CD4-positive, alpha-beta T cell treated with Interleukin-17A for 1 hour (primary cell): ENCODE data around the gene PTPRN2.

Experiments used
- DNase-seq: peaks from one replicate; pipeline ENCODE4 v3.0.0-alpha.2; 2020

Gene PTPRN2

GRCh38 chr7:158031867-158032308 lies 555.7 kb downstream of the PTPRN2 start:
- no peak for DNase-seq

DNA sequence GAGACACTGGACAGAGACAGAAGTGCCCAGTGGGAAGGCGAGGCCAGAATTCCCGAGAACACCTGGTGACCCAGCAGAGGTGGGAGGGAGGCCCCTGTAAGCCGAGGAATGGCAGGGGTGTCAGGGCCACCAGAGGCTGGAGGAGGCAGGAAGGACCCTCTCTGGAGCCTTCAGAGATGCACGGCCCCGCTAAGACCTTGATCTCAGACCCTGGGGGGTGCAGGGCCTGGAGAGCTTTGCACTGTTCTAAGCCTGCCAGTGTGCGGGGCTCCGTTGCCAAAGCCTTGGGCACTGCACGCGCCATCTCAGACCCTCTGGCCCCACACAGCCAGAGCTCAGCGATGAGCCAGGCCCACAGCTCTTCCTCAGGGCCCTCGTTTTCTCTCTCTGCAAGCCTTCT lies 557.1 kb downstream of the PTPRN2 start:
- DNase-seq = no peak

GRCh38 chr7:158030071-158030470 lies 557.6 kb downstream of the PTPRN2 start:
- DNase-seq = no peak

DNA sequence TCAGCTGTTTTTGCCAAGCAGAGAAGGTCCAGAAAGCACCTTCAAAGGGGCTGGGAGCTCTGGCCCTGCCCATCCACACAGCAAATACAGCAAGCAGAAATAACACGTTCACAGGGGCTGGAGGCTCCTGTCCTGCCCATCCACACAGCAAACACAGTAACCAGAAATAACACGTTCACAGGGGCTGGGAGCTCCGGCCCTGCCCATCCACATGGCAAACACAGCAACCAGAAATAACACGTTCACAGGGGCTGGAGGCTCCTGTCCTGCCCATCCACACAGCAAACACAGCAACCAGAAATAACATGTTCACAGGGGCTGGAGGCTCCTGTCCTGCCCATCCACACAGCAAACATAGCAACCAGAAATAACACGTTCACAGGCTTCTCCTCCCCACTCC lies 558.1 kb downstream of the PTPRN2 start:
- no peak for DNase-seq

DNA sequence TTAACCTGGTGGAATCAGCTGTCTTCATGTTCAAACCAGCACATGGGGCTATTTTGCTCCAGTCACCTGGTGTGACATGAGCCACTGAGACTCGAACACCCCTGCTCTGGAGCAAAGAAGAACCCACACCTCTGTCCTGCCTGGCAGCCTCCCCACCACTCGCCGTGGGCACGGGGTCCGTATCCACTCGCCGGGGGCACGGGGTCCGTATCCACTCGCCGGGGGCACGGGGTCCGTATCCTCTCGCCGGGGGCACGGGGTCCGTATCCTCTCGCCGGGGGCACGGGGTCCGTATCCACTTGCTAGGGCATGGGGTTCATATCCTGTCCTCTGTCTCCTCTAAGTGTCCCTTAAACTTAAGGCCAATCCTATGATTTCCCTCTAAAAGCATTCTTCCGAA lies 558.7 kb downstream of the PTPRN2 start:
- no peak for DNase-seq

DNA sequence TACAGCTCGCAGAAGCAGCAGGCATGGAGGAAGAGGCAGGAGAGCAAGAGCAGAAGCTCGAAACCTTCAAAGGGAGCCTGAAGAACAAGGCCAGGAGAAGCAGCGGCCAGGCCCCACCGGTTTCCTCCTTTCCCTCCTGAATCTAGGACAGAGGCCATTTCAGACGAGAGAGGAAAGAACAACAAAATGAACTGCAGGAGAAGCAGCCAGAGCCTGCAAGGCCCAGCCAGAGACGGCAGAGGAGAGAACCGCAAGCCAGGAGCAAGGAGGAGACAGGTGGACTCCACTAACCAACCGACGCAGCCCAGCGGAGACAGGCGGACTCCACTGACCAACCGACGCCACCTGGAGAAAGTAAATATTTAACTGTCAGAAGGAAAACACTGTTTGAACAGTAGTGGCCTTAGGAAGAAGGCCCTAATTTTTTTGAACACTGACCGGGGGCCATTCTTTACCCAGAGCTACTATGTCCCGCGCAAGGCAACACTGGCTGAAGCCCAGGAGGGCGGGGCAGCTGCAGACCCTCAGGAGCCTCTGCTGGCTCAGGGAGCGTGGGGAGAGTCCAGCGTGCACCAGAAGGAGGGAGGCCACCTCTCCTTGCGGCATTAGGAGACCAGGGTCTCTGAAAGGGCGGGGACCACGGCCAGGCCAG lies 559.2 kb downstream of the PTPRN2 start:
- no peak for DNase-seq

GRCh38 chr7:158027646-158028045 lies 560.0 kb downstream of the PTPRN2 start:
- DNase-seq = no peak

DNA sequence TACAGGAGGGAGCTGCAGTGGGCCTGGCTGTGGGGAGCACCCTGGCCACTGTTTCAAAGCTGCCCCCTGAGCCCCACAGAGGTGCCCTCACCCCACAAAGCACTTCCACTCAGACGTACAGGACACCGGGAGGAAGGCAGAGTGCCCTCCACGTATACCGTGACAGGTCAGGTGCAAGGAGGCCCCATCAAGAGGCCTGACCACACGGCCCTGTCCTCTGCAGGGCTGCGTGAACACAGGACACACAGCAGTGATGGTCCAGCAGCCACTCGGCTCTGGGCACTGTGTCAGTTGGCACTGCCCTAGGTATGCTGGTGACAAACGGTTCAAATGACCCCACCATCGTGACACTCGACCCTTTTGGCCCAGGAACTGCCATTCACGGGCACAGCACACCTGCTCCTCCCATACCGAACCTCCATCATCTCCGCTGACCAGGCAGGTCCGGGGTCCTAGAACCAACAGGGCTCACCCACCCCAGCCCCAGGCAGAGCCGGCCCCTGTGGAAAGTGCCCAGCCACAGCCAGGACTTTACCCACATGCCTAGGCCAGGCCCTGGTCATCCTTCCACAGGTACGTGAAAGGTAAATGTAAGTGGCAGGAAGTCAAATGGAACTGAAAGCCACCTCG lies 560.9 kb downstream of the PTPRN2 start:
- DNase-seq = no peak

DNA sequence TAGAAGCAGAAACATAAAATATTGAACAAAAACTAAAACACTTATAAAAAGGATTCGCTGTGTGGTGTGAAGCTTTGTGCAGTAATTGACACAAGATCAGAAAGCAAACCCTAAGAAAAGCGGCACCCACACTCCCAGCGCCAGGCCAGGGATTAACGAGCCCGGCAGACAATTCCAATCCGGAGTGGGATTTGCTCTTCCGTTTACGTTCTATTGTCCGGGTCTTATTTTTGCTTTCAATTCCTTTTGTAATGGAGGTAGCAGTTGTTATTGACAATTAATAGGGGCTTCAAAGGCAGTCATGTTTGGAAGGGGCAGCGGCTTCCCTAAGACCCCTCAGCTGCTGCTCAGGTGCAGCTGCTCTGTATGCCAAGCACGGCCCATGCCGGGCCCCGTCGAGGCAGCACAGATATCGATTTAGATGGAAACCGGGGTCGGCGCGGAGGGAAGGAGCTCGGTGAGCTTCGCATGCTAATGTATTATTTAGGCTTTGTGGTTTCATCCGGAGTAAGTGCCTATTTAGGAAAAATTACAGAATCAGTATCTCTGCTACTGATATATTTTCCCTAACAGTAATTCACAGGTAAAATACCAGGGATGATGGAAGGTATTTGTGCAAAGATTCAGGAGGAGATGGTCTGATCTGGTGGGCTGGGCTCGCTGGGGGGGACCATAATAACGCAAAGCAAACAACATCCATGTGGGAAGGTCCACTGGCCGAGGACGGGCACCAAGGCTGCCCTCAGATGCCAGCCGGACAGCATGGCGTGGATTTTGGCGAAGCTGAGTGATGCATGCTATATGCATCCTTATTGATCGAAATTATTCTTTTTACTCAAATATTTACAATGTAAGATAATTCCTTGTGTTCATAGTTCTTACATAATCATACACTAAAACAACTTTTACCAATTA lies 561.7 kb downstream of the PTPRN2 start:
- DNase-seq = no peak

GRCh38 chr7:158024881-158025280 lies 562.7 kb downstream of the PTPRN2 start:
- no peak for DNase-seq

DNA sequence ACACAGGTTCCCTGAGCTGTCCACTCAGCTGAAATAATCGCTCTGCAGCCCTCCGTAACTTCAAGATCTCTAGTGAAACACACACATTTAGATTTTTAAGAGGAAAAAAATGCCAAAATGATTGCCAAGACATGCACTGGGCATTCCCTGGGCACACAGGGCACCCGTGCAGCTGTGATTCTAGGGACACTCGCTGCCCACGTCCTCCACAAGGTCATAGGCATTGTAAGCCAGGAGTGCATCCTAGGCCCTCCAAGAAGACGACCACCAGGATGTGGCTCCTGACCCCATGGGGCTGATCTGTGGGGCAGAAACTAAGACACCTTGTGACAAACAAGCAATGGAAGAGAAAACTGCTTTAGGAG lies 563.3 kb downstream of the PTPRN2 start:
- no peak for DNase-seq

DNA sequence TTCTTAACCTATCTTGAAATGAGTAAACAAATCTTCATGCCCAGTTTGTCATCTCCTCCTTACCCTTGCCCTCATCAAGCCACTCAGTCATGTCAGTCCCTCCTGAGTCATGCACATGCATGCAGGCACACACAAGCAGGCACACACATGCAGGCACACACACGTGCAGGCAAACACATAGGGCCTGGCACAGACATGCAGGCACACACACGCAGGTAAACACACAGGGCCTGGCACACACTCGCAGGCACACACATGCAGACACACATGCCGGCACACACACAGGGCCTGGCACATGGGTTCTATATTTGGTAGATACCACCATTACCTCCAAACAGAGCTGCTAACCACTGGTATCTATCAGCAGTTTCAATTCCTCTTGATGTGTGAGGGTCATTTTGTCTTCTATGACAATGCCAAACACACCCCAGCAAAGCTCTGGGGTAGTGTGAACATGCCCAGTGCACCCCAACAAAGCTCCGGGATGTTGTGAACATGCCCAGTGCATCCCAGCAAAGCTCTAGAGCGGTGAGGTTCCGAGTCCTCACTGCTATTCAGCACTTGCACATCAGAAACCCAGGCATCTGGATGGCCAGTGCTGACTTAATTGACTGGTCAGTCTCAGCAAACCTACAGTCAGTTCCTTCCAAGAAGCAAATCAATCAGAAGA lies 563.8 kb downstream of the PTPRN2 start:
- DNase-seq = no peak

DNA sequence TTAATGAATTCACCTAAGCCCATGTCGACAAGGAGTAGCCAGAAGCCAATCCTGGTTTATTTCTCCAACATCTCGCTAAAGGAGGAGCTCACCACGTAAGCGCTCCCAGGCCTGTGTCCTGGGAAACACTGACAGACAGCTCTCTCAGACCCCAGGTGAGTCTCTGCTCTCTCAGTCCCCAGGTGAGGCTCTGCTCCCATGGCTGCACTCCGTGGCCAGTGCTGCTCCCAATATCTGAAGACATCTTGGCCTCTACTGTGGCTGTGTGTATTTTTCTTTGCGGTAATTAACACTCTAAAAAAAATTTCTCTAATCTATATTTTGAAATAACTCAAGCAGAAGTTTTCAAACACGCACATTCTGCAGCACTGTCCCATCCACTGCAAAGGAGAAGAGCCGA lies 564.5 kb downstream of the PTPRN2 start:
- DNase-seq = no peak

GRCh38 chr7:158022601-158023000 lies 565.0 kb downstream of the PTPRN2 start:
- DNase-seq = no peak

- no peak for DNase-seq
Observed at GRCh38 chr7:158021836-158022235, 565.8 kb downstream of the PTPRN2 start.

DNA sequence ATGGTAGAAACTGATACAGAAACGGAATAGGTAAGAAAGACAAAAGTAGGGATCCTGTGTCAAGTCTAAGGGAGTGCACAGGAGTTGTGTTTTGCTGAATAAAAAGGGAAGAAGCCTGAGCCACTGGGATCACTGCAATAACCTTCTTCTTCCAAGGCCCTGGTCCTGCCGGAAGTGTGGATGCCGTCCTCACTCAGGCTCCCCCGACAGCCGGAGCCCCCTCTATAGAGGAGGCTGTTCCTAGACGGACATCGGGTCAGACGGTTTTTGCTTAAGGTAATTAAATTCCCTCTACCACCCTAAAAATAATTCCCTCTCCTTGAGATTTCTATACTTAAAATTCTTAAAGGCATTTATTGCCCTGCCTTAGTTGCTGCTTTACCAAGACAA lies 566.9 kb downstream of the PTPRN2 start:
- no peak for DNase-seq

DNA sequence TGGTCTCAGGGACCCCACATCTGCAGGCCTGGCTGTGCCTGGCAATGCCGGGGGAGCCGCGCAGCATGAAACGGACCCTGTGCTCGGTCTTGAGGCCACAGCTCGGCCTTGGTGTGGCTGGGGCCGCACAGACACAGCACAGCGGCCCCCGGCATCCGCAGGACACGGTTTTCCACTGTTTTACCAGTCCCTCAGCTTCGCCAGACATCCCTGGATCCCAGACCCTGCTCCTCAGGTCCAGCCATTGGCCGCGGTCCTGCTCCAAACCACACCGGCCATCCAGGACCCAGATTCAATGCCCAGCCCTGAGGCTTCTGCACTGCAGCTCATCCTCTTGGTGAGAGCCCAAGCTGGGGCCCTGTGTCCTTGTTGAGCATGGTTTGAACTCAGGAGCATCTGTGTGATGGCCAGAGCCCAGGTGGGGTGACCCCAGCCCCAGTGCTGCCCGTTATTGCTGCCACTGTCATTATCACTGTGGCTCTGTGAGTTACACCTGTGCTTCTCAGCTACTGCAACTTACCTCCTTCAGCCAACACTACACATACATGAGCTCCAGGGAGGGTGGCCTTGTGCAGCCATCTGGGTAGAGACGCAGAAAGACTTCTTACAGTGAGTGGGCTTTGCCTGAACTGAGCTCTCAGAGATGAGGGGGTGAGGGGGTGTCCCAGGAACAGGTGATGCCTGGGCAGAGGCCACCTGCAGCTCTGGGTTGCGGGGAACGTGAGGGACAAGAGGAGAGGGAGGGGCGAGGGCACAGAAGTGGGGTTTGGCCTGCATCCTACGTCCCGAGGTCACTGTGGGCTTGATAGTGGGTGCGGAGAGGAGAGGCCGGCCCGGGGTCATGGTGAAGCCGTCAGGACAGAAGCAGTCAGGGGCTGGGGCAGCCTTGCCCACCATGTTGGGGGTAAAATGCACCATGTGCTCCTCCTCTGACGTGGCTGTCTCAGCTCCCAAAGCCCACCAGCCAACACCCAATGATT lies 567.6 kb downstream of the PTPRN2 start:
- no peak for DNase-seq

GRCh38 chr7:158018971-158019645 lies 568.5 kb downstream of the PTPRN2 start:
- DNase-seq = no peak

- DNase-seq = no peak
Observed at GRCh38 chr7:158018098-158018762, 569.4 kb downstream of the PTPRN2 start.

DNA sequence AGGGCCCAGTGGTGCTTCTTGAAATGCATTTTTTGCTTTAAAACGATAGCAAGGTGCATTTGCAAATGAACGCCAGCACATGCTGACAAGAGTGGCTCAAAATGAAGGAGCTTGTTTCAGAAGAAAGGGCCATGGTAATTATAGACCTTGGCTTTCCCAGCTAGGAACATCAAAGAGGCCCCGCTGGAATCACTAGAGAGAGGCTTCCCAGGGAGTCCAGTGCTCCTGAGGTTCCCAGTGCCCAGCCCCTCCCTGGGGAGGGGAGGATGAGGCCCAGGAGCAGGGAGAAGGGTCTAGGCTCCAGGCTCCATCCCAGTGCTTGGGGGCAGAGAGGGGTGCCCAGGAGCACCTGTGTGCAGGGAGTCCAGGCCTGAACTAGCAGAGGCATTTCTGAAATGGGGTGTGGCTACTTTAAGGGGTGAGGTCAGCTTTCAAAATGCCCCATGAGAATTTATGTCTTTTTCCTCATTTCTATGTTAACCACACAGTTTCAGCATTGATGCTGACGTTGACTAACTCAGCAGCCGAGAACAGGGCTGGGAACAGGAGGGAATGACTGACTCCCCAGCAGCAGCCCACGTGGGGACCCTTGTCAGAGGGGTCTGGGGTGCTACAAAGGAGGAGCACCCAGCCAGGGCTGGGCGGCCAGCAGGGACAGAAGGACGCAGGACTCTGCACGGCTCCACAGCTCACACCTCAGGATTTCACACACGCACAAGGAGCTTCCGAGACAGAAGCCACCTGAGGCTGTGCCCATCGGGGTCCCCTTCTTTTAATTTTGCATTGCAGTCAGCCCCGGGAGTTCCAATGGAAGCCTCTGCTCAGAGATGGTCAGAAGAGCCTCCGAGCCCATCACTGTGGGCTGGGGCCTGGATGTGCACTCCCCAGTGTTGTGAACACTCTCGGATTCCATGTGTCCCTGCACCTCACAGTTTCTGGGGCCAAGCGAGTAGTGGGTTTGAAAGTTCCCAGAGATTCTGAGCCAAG lies 570.2 kb downstream of the PTPRN2 start:
- DNase-seq = no peak
